Keratinocyte (primary cell): ENCODE measurements around the gene LRFN4. TPM values are rescaled to one million over a fixed set of nuclear protein-coding genes. Genes with fewer than 3 reads are reported as not detected.

Source experiments
- DNase-seq: peaks from one replicate; pipeline ENCODE4 v3.0.0-alpha.2; 2011; ENCODE audit warnings: low read depth, missing footprints, low spot score
- FAIRE-seq: peaks from 2 replicates; lab custom pipeline; 2011; peaks lifted over from hg19 to GRCh38; lab: Jason Lieb, UNC
- H2AFZ ChIP-seq: 2 replicates; pipeline ENCODE4 v1.6.0; 2012; ENCODE audit warnings: low read length, control low read depth, inconsistent platforms; ENCODE audit not compliant: control insufficient read depth
- H3K27ac ChIP-seq: 2 replicates; pipeline ENCODE4 v1.5.1; 2011; ENCODE audit warnings: low read length; ENCODE audit not compliant: control insufficient read depth, insufficient read depth
- H3K27me3 ChIP-seq: 3 replicates; pipeline ENCODE4 v1.6.0; 2011; ENCODE audit warnings: low read length; ENCODE audit not compliant: control insufficient read depth, insufficient read depth; ENCODE audit errors: extremely low read depth
- H3K36me3 ChIP-seq, 2 experiments: 2 replicates in 1 of 2; 3 replicates in 1 of 2; pipeline ENCODE4 v1.5.1; 2011; ENCODE audit warnings: low read length in 2 of 2, mild to moderate bottlenecking in 1 of 2; ENCODE audit not compliant: control insufficient read depth in 2 of 2, insufficient read depth in 2 of 2; ENCODE audit errors: extremely low read depth in 1 of 2
- H3K4me1 ChIP-seq: 3 replicates; pipeline ENCODE4 v1.5.1; 2011; ENCODE audit warnings: low read length; ENCODE audit not compliant: control insufficient read depth, insufficient read depth; ENCODE audit errors: extremely low read depth
- H3K4me2 ChIP-seq: 3 replicates; pipeline ENCODE4 v1.6.0; 2011; ENCODE audit warnings: low read depth, low read length; ENCODE audit not compliant: control insufficient read depth, insufficient read depth; ENCODE audit errors: extremely low read depth
- H3K4me3 ChIP-seq, 3 experiments: fragments of 200-600 bp in 1 of 3; sonication (generic) in 1 of 3; 2 replicates in 2 of 3; 3 replicates in 1 of 3; pipeline ENCODE4 v1.5.1; 2011 to 2016; ENCODE audit warnings: low read length in 3 of 3, mild to moderate bottlenecking in 3 of 3, control low read depth in 2 of 3, inconsistent platforms in 1 of 3, low read depth in 1 of 3, mixed read lengths in 1 of 3, mixed run types in 1 of 3, moderate library complexity in 1 of 3; ENCODE audit not compliant: control insufficient read depth in 2 of 3, insufficient read depth in 2 of 3; ENCODE audit errors: extremely low read depth in 1 of 3
- H3K79me2 ChIP-seq: 2 replicates; pipeline ENCODE4 v1.6.0; 2012; ENCODE audit warnings: low read length; ENCODE audit not compliant: control insufficient read depth, insufficient read depth
- H3K9ac ChIP-seq: 3 replicates; pipeline ENCODE4 v1.6.0; 2011; ENCODE audit warnings: low read length; ENCODE audit not compliant: control insufficient read depth, insufficient read depth; ENCODE audit errors: extremely low read depth
- H3K9me1 ChIP-seq: 3 replicates; pipeline ENCODE4 v1.6.0; 2011; ENCODE audit warnings: low read length; ENCODE audit not compliant: control insufficient read depth, insufficient read depth; ENCODE audit errors: extremely low read depth
- H3K9me3 ChIP-seq: 2 replicates; pipeline ENCODE4 v1.5.1; 2012; ENCODE audit warnings: low read depth, low read length; ENCODE audit not compliant: control insufficient read depth
- H4K20me1 ChIP-seq: 3 replicates; pipeline ENCODE4 v1.6.0; 2011; ENCODE audit warnings: low read length; ENCODE audit not compliant: control insufficient read depth, insufficient read depth; ENCODE audit errors: extremely low read depth
- EZH2 ChIP-seq: IDR thresholded peaks from one replicate; pipeline ENCODE4 v1.6.1; 2012; ENCODE audit warnings: inconsistent platforms, mild to moderate bottlenecking, low read length, moderate library complexity
- dilution Hi-C: fragments of 300-500 bp; cut with MboI; formaldehyde crosslinking; loops from one replicate; pipeline ENCODE4 v1.7.0; 2020; ENCODE audit warnings: low sequenced_read_pairs; ENCODE audit not compliant: extremely low pct_ligation_motif_present
- polyA plus RNA-seq, 5 experiments: library from polyadenylated mRNA; depleted of rRNA in 3 of 5; stranded (reverse) in 3 of 5; stranded (forward) in 1 of 5; unstranded in 1 of 5; fragments of >200 nt; gene quantifications; 1 replicate in 1 of 5; 2 replicates in 3 of 5; 3 replicates in 1 of 5; pipeline versions ENCODE4 v1.2.1 to v1.2.3, GENCODE V29; 2011 to 2012; ENCODE audit warnings: missing spikeins in 2 of 5, low read depth in 1 of 5, low replicate concordance in 1 of 5
- TF ChIP-seq, protein P1 (sequence below), 3 experiments: IDR thresholded peaks in 1 of 3; conservative IDR thresholded peaks in 1 of 3; optimal IDR thresholded peaks in 1 of 3; 2 replicates in 2 of 3; 3 replicates in 1 of 3; pipeline versions ENCODE3 to v1.5.1; 2011; ENCODE audit warnings: low read length in 3 of 3, mild to moderate bottlenecking in 3 of 3, moderate library complexity in 2 of 3, control low read depth in 1 of 3, inconsistent platforms in 1 of 3; ENCODE audit not compliant: insufficient read depth in 2 of 3; ENCODE audit errors: extremely low read depth in 1 of 3

The LRFN4 gene
- polyA plus RNA-seq, 1 donor (not counting 4 experiments of a cell fraction or from before 2014, with no cell fraction given) = 1.1 TPM

DNA sequence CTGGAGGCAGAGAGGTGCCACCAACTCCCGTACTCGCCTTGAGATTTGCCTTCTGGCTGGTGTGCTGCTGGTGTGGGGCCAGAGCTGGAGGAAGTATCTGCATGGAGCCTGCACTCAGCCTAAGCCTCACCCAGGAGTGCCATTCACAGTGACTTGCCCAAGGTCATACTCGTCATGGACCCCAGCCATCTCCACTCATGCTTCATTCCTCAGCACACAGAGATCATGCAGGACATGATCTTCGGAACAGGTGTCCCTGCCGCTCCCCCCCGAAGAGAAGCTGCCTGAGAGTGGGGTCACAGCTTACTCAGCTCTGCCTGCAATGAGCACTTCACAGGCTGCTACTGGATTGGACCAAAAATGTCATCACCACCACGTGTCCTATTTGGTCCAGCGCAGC lies 52.3 kb downstream of the LRFN4 start:
- Histone ChIP-seq H4K20me1 (no peaks in the 10 kb centered on the region), H3K27me3 (no peaks in the 10 kb centered on the region), H3K9ac (no peak overlapping the region), H2AFZ (no peak overlapping the region), H3K4me2 (no peak overlapping the region), H3K9me3 (no peaks in the 10 kb centered on the region), H3K79me2 (peaks cover 14% of the 10 kb centered on the region), H3K9me1 (no peaks in the 10 kb centered on the region), H3K4me1 (peaks cover 26% of the 10 kb centered on the region), H3K27ac (no peak overlapping the region), H3K36me3 (peaks cover 0 to 2% of the 10 kb centered on the region in 2 experiments), H3K4me3 (no peak overlapping the region)
- TF ChIP-seq EZH2 = no peak
- TF ChIP-seq, protein P1, sequence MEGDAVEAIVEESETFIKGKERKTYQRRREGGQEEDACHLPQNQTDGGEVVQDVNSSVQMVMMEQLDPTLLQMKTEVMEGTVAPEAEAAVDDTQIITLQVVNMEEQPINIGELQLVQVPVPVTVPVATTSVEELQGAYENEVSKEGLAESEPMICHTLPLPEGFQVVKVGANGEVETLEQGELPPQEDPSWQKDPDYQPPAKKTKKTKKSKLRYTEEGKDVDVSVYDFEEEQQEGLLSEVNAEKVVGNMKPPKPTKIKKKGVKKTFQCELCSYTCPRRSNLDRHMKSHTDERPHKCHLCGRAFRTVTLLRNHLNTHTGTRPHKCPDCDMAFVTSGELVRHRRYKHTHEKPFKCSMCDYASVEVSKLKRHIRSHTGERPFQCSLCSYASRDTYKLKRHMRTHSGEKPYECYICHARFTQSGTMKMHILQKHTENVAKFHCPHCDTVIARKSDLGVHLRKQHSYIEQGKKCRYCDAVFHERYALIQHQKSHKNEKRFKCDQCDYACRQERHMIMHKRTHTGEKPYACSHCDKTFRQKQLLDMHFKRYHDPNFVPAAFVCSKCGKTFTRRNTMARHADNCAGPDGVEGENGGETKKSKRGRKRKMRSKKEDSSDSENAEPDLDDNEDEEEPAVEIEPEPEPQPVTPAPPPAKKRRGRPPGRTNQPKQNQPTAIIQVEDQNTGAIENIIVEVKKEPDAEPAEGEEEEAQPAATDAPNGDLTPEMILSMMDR (optimal IDR thresholded peaks at IDR 0.05 in 1 of 3, IDR thresholded peaks at IDR 0.05 in 1 of 3, conservative IDR thresholded peaks at IDR 0.05 in 1 of 3; ENCODE audit: extremely low read depth in 1 of 3, insufficient read depth in 2 of 3, low read length in 3 of 3) = no peak
- DNase-seq = no peak
- dilution Hi-C loops = no loop called here
- FAIRE-seq = no peak

DNA sequence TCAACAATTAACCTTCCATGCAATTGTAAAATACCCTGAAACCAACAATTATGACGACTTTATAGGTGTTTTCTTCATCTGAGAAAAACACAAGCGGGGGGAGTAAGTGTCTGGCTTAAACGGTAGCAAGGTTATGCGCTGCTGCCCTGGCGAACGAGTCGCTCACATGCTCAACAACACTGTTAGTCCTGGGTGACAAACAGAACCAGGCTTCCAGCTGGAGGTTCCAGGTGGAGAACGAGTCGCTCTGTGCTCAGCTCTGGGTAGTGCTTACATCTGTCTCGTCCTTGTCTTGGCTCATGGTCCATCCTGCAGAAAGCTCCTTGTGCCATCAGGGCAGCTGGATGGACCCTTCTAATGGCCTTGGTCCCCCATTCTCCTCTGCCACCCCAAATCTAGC lies 53.2 kb downstream of the LRFN4 start:
- no peak overlapping the region for H2AFZ ChIP-seq
- peaks cover 7% of the 10 kb centered on the region for H3K79me2 ChIP-seq
- no peaks in the 10 kb centered on the region for H3K9me3 ChIP-seq
- dilution Hi-C loops = no loop called here
- no peak for FAIRE-seq
- no peaks in the 10 kb centered on the region for H3K27me3 ChIP-seq
- H3K4me2 ChIP-seq = no peak overlapping the region
- TF ChIP-seq EZH2 = no peak
- TF ChIP-seq, protein P1 (optimal IDR thresholded peaks at IDR 0.05 in 1 of 3, IDR thresholded peaks at IDR 0.05 in 1 of 3, conservative IDR thresholded peaks at IDR 0.05 in 1 of 3; ENCODE audit: extremely low read depth in 1 of 3, insufficient read depth in 2 of 3, low read length in 3 of 3) = no peak
- H3K4me1 ChIP-seq = peaks cover 18% of the 10 kb centered on the region
- peaks cover 0 to 2% of the 10 kb centered on the region in 2 experiments for H3K36me3 ChIP-seq
- no peak overlapping the region for H3K4me3 ChIP-seq
- H3K9me1 ChIP-seq = no peaks in the 10 kb centered on the region
- H3K27ac ChIP-seq = no peak overlapping the region
- H4K20me1 ChIP-seq = no peaks in the 10 kb centered on the region
- no peak for DNase-seq
- no peak overlapping the region for H3K9ac ChIP-seq

Other genes with a start within 250 kb of the LRFN4 start
- gene RBM14, start 240.4 kb upstream of the LRFN4 start, polyA plus RNA-seq = 10.5 to 23.8 TPM (median 16.6 TPM) in 3 replicates
- gene RBM4, start 218.4 kb upstream of the LRFN4 start, polyA plus RNA-seq = 153 to 190 TPM (median 171 TPM) in 3 replicates
- gene RBM4B, start 179.2 kb upstream of the LRFN4 start, polyA plus RNA-seq = 17.2 to 20.9 TPM (median 17.9 TPM) in 3 replicates
- gene SPTBN2, start 127.8 kb upstream of the LRFN4 start, polyA plus RNA-seq = 7.8 to 14.7 TPM (median 11.1 TPM) in 3 replicates
- 11.2 to 15.2 TPM (median 14.0 TPM) in 3 replicates for gene RCE1, start 13.6 kb upstream of the LRFN4 start, polyA plus RNA-seq
- 13.3 to 23.2 TPM (median 17.0 TPM) in 3 replicates for gene PC, start 101.3 kb downstream of the LRFN4 start, polyA plus RNA-seq
- not detected in 3 replicates for gene C11orf86, start 118.2 kb downstream of the LRFN4 start, polyA plus RNA-seq
- gene SYT12, start 166.1 kb downstream of the LRFN4 start, polyA plus RNA-seq = 0.05 to 0.09 TPM in 2 of 3 replicates, not detected in the other
- gene RHOD, start 199.8 kb downstream of the LRFN4 start, polyA plus RNA-seq = 113 to 235 TPM (median 119 TPM) in 3 replicates